HG02973 (cell line): ENCODE data around the gene DOK6.
"Not testable (repeated sequence)": the region's sequence is repeated elsewhere in the genome, so short reads cannot be mapped to it uniquely, and the experiment has no call there.

Experiments used
- ATAC-seq: cut with Tn5 transposase; IDR thresholded peaks from one replicate; pipeline ENCODE4 v1.9.1; 2021; ENCODE audit warnings: moderate library complexity; ENCODE audit not compliant: unreplicated experiment

The DOK6 gene

GRCh38 chr18:69400253-69400975, at the start of gene DOK6:
TSS of gene DOK6 (plus strand) at chr18:69400888.
- ATAC-seq = no peak

GRCh38 chr18:69353023-69353422, 47.7 kb upstream of the DOK6 start:
- no peak for ATAC-seq

GRCh38 chr18:69357590-69357989, 43.1 kb upstream of the DOK6 start:
- ATAC-seq = no peak

GRCh38 chr18:69358212-69358895, 42.3 kb upstream of the DOK6 start:
- ATAC-seq = no peak

- ATAC-seq = not testable (repeated sequence)
Measured at GRCh38 chr18:69359768-69360167, 40.9 kb upstream of the DOK6 start.

GRCh38 chr18:69364930-69365329, 35.8 kb upstream of the DOK6 start:
- ATAC-seq = no peak

GRCh38 chr18:69365658-69366057, 35.0 kb upstream of the DOK6 start:
- ATAC-seq = no peak

- ATAC-seq = no peak
Measured at GRCh38 chr18:69367104-69367503, 33.6 kb upstream of the DOK6 start.

GRCh38 chr18:69371729-69372128, 29.0 kb upstream of the DOK6 start:
- no peak for ATAC-seq

- ATAC-seq = no peak
Measured at GRCh38 chr18:69380324-69380723, 20.4 kb upstream of the DOK6 start.

- ATAC-seq = no peak
Measured at GRCh38 chr18:69383186-69383585, 17.5 kb upstream of the DOK6 start.

GRCh38 chr18:69387186-69387585, 13.5 kb upstream of the DOK6 start:
- no peak for ATAC-seq

GRCh38 chr18:69388222-69388621, 12.5 kb upstream of the DOK6 start:
- ATAC-seq = no peak

- ATAC-seq = no peak
Measured at GRCh38 chr18:69397096-69397495, 3.6 kb upstream of the DOK6 start.

GRCh38 chr18:69399253-69399652, 1.4 kb upstream of the DOK6 start:
- ATAC-seq = no peak

- ATAC-seq = no peak
Measured at GRCh38 chr18:69400976-69401225, 213 bp downstream of the DOK6 start.

- no peak for ATAC-seq
Measured at GRCh38 chr18:69401226-69401971, 711 bp downstream of the DOK6 start.

- no peak for ATAC-seq
Measured at GRCh38 chr18:69401972-69402532, 1.4 kb downstream of the DOK6 start.

- ATAC-seq = no peak
Measured at GRCh38 chr18:69402533-69402989, 1.9 kb downstream of the DOK6 start.

- no peak for ATAC-seq
Measured at GRCh38 chr18:69408522-69408921, 7.8 kb downstream of the DOK6 start.

GRCh38 chr18:69411199-69411598, 10.5 kb downstream of the DOK6 start:
- ATAC-seq = no peak

GRCh38 chr18:69414184-69414583, 13.5 kb downstream of the DOK6 start:
- no peak for ATAC-seq
